ENCODE data around the gene CCDC148. TPM values are rescaled to one million over a fixed set of nuclear protein-coding genes. Genes with fewer than 3 reads are reported as not detected.
"Not testable (repeated sequence)": the region's sequence is repeated elsewhere in the genome, so short reads cannot be mapped to it uniquely, and the experiment has no call there.

CCDC148 gene
- total and polyA plus RNA-seq, 2 donors: 0.28 to 5.3 TPM

DNA sequence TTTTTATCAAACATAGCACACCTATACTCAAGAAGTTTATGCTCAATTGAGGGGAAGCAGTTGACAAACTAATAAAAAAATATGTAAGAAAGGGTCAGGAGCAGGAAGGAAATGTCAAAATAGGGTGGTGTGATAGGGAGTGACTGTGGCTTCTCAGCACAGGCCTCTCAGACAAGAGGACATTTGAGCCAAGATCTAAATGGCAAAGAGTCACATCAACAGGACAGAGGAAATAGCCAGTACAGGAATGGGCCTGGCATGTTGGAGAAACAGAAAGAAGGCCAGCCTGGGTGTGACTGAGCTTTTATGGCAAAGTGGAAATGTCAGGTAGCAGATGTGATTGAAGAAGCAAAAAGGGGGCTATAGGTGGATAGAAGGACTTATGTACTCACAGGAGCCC lies 117.0 kb downstream of the CCDC148 start:
- no peak for DNase-seq (ENCODE audit: extremely low spot score)
- no peaks in the 10 kb centered on the region for H3K4me1 ChIP-seq (ENCODE audit: insufficient read depth)
- H3K27ac ChIP-seq (ENCODE audit: low read depth): no peak overlapping the region
- no peaks in the 10 kb centered on the region for H3K36me3 ChIP-seq (ENCODE audit: insufficient read depth)
- H3K4me3 ChIP-seq (ENCODE audit: low read depth, low read length): no peak overlapping the region

DNA sequence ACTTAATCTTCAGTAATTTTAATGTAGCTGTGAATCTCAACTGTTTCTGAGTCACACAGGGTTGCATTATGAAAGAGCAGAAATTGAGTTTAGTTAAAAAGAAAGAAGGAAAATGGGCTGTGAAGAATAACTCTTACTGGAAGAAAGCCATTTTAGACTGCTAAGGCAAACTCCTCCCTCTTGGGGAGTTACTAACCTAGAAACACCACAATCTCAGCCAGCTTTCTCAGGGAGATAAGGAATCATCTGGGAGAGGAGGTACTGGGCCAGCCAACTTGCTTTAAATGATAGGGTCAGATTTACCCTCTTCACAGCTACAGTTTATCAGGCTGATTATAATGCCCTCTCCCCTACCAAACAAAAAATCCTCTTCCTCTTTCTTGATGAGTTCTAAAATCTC lies 119.5 kb downstream of the CCDC148 start:
- no peak for DNase-seq (ENCODE audit: extremely low spot score)
- no peaks in the 10 kb centered on the region for H3K36me3 ChIP-seq (ENCODE audit: insufficient read depth)
- H3K4me1 ChIP-seq (ENCODE audit: insufficient read depth): no peaks in the 10 kb centered on the region
- H3K27ac ChIP-seq (ENCODE audit: low read depth): no peak overlapping the region
- H3K4me3 ChIP-seq (ENCODE audit: low read depth, low read length): no peak overlapping the region

GRCh38 chr2:158331799-158332198 lies 124.8 kb downstream of the CCDC148 start:
- not testable (repeated sequence) for H3K4me1 ChIP-seq (ENCODE audit: insufficient read depth); H3K27ac ChIP-seq (ENCODE audit: low read depth); H3K36me3 ChIP-seq (ENCODE audit: insufficient read depth); H3K4me3 ChIP-seq (ENCODE audit: low read depth, low read length); DNase-seq (ENCODE audit: extremely low spot score)
- WGBS: 91% methylated on average over 2 of the region's 2 CpGs

- H3K27ac ChIP-seq (ENCODE audit: low read depth): no peak overlapping the region
- no peaks in the 10 kb centered on the region for H3K4me1 ChIP-seq (ENCODE audit: insufficient read depth)
- H3K4me3 ChIP-seq (ENCODE audit: low read depth, low read length): no peak overlapping the region
- no peak for DNase-seq (ENCODE audit: extremely low spot score)
- H3K36me3 ChIP-seq (ENCODE audit: insufficient read depth): no peaks in the 10 kb centered on the region
- WGBS: 48% methylated on average over 2 of the region's 2 CpGs
These were observed 130.7 kb downstream of the CCDC148 start for GRCh38 chr2:158325782-158326340.

GRCh38 chr2:158325031-158325781 lies 131.3 kb downstream of the CCDC148 start:
- Histone ChIP-seq H3K4me1 (ENCODE audit: insufficient read depth) (no peaks in the 10 kb centered on the region), H3K36me3 (ENCODE audit: insufficient read depth) (no peaks in the 10 kb centered on the region)
- WGBS: 88% methylated on average over 5 of the region's 5 CpGs

GRCh38 chr2:158323381-158323780 lies 133.2 kb downstream of the CCDC148 start:
- Histone ChIP-seq H3K4me3 (ENCODE audit: low read depth, low read length) (no peak overlapping the region), H3K27ac (ENCODE audit: low read depth) (no peak overlapping the region), H3K36me3 (ENCODE audit: insufficient read depth) (no peaks in the 10 kb centered on the region), H3K4me1 (ENCODE audit: insufficient read depth) (no peaks in the 10 kb centered on the region)
- DNase-seq (ENCODE audit: extremely low spot score): no peak
- 90% methylated on average over 1 of the region's 1 CpG for WGBS

More at GRCh38 chr2:158325031-158325781, 131.3 kb downstream of the CCDC148 start:
- Histone ChIP-seq H3K27ac (ENCODE audit: low read depth) (no peak overlapping the region), H3K4me3 (ENCODE audit: low read depth, low read length) (no peak overlapping the region)
- no peak for DNase-seq (ENCODE audit: extremely low spot score)

GRCh38 chr2:158321264-158321663 lies 135.3 kb downstream of the CCDC148 start:
- H3K4me1 ChIP-seq (ENCODE audit: insufficient read depth): no peaks in the 10 kb centered on the region
- no peak overlapping the region for H3K27ac ChIP-seq (ENCODE audit: low read depth)
- H3K36me3 ChIP-seq (ENCODE audit: insufficient read depth): no peaks in the 10 kb centered on the region
- no peak overlapping the region for H3K4me3 ChIP-seq (ENCODE audit: low read depth, low read length)
- DNase-seq (ENCODE audit: extremely low spot score): no peak
- WGBS: 35% methylated on average over 3 of the region's 3 CpGs

DNA sequence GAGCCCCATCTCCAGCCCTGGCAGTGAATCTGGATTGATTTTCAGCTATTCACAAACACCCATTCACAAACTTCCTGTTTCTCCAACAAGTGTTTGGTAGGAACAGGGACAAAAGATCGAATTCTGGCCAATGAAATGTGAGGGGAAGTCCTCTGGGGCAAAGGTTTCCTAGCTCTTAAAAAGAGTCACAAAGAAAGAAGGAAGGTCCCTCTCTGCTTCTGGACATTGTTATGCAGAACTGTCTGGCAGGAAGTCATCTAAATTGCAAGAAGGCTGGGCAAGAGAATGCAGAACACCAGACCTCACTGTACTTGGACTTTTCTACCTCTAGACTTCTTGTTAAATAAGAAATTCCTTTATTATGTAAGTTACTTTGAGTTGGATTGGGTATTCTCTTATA lies 137.3 kb downstream of the CCDC148 start:
- Histone ChIP-seq H3K36me3 (ENCODE audit: insufficient read depth) (no peaks in the 10 kb centered on the region), H3K4me3 (ENCODE audit: low read depth, low read length) (no peak overlapping the region), H3K27ac (ENCODE audit: low read depth) (no peak overlapping the region), H3K4me1 (ENCODE audit: insufficient read depth) (no peaks in the 10 kb centered on the region)
- WGBS: 70% methylated on average over 1 of the region's 1 CpG
- no peak for DNase-seq (ENCODE audit: extremely low spot score)

- DNase-seq (ENCODE audit: extremely low spot score): no peak
- Histone ChIP-seq H3K4me3 (ENCODE audit: low read depth, low read length) (no peak overlapping the region), H3K36me3 (ENCODE audit: insufficient read depth) (no peaks in the 10 kb centered on the region), H3K27ac (ENCODE audit: low read depth) (no peak overlapping the region), H3K4me1 (ENCODE audit: insufficient read depth) (no peaks in the 10 kb centered on the region)
- WGBS: 86% methylated on average over 2 of the region's 2 CpGs
These were observed 138.9 kb downstream of the CCDC148 start for GRCh38 chr2:158317642-158318041.

DNA sequence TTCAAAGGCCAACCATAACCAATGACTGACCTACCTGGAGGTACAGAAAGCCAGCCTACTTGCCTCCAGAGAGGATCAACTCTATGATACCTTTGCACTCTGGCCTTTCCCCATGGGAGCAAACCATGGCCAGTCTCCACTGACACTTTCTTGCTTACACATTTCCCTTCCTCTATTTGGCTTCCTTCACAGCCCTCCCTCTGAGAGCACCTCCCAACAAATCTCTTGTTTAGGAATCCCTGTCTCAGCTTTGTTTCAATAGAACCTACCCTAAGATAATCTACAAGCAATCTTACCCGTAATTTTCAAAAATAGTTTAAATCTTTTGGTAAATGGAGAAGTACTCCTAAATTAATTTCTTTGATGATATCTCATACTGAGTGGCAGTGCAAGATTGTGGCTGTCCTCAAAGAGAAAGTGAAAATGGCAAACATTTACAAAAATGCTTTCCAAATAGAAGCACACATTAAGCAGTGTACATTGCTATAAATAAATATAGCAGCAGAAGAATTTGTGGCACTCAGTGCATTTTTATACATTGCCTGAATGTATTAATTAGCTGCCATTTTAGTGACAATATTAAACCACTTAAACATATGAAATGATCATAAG lies 140.6 kb downstream of the CCDC148 start:
- no peak overlapping the region for H3K27ac ChIP-seq (ENCODE audit: low read depth)
- 66% methylated on average over 1 of the region's 1 CpG for WGBS
- no peak overlapping the region for H3K4me3 ChIP-seq (ENCODE audit: low read depth, low read length)

DNA sequence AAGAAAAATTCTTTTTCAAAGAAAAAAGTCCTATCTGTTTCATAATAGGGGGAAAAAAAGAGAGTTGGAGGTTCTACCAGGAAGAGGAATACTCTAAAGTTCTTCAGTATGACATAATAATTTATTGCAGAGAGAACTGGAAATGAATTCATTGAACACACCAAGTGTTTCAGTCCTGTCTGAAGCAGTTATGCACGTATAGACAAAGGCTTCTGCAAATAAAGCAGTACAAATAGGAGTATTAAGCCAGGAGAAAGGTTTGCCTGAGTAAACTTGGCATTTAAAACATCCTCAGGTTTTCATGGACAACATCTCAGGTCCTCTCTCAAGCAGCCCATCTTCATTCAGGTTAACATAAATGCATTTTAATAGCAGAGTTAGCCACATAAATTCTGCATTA lies 141.6 kb downstream of the CCDC148 start:
- no peaks in the 10 kb centered on the region for H3K36me3 ChIP-seq (ENCODE audit: insufficient read depth)
- H3K4me1 ChIP-seq (ENCODE audit: insufficient read depth): no peaks in the 10 kb centered on the region
- no peak for DNase-seq (ENCODE audit: extremely low spot score)
- H3K4me3 ChIP-seq (ENCODE audit: low read depth, low read length): no peak overlapping the region
- 46% methylated on average over 1 of the region's 1 CpG for WGBS
- no peak overlapping the region for H3K27ac ChIP-seq (ENCODE audit: low read depth)

More for the DNA sequence above, 140.6 kb downstream of the CCDC148 start:
- Histone ChIP-seq H3K4me1 (ENCODE audit: insufficient read depth) (no peaks in the 10 kb centered on the region), H3K36me3 (ENCODE audit: insufficient read depth) (no peaks in the 10 kb centered on the region)
- no peak for DNase-seq (ENCODE audit: extremely low spot score)

GRCh38 chr2:158313734-158314133 lies 142.8 kb downstream of the CCDC148 start:
- H3K4me3 ChIP-seq (ENCODE audit: low read depth, low read length): no peak overlapping the region
- 84% methylated on average over 2 of the region's 2 CpGs for WGBS
- H3K27ac ChIP-seq (ENCODE audit: low read depth): no peak overlapping the region
- H3K36me3 ChIP-seq (ENCODE audit: insufficient read depth): no peaks in the 10 kb centered on the region
- no peak for DNase-seq (ENCODE audit: extremely low spot score)
- H3K4me1 ChIP-seq (ENCODE audit: insufficient read depth): no peaks in the 10 kb centered on the region

GRCh38 chr2:158312981-158313380 lies 143.6 kb downstream of the CCDC148 start:
- no peak overlapping the region for H3K4me3 ChIP-seq (ENCODE audit: low read depth, low read length)
- no peak for DNase-seq (ENCODE audit: extremely low spot score)
- H3K36me3 ChIP-seq (ENCODE audit: insufficient read depth): no peaks in the 10 kb centered on the region
- WGBS: 88% methylated on average over 1 of the region's 1 CpG
- H3K27ac ChIP-seq (ENCODE audit: low read depth): no peak overlapping the region
- no peaks in the 10 kb centered on the region for H3K4me1 ChIP-seq (ENCODE audit: insufficient read depth)

DNA sequence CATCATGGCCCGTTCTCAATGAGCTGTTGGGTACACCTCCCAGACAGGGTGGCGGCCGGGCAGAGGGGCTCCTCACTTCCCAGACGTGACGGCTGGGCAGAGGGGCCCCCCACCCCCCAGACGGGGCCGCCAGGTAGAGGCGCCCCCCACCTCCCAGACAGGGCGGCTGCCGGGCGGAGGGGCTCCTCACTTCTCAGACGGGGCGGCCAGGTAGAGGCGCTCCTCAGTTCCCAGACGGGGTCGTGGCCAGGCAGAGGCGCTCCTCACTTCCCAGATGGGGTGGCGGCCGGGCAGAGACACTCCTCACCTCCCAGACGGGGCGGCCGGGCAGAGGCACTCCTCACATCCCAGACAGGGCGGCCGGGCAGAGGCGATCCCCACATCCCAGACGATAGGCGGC lies 146.1 kb downstream of the CCDC148 start:
- not testable (repeated sequence) for H3K4me3 ChIP-seq (ENCODE audit: low read depth, low read length); H3K4me1 ChIP-seq (ENCODE audit: insufficient read depth); DNase-seq (ENCODE audit: extremely low spot score); H3K36me3 ChIP-seq (ENCODE audit: insufficient read depth); H3K27ac ChIP-seq (ENCODE audit: low read depth)
- 97% methylated on average over 27 of the region's 27 CpGs for WGBS

All from urinary bladder (tissue), 4 donors.